Stomach (tissue), 9 donors: ENCODE data around the gene SORCS1. TPM values are rescaled to one million over a fixed set of nuclear protein-coding genes. Genes with fewer than 3 reads are reported as not detected.

Experiments used
- DNase-seq, 2 donors: peaks; one replicate each; pipeline versions ENCODE4 v3.0.0 to v3.0.0-alpha.2; 2013 to 2019
- H3K27ac ChIP-seq, 5 donors: fragments of 200-600 bp in 4 of 5; sonication (generic) in 4 of 5; one replicate each; pipeline ENCODE4 v1.5.1; 2013 to 2019; ENCODE audit warnings: mild to moderate bottlenecking in 1 of 5, moderate library complexity in 1 of 5
- H3K27me3 ChIP-seq, 3 donors: fragments of 200-600 bp; sonication (generic); one replicate each; pipeline ENCODE4 v1.5.1; 2017 to 2019; ENCODE audit warnings: mixed run types in 1 of 3
- H3K36me3 ChIP-seq, 4 donors: fragments of 200-600 bp; sonication (generic); 1 replicate in 3 of 4; 2 replicates in 1 of 4; pipeline ENCODE4 v1.5.1; 2016 to 2019
- H3K4me1 ChIP-seq, 4 donors: fragments of 200-600 bp; sonication (generic); one replicate each; pipeline ENCODE4 v1.5.1; 2016 to 2019
- H3K4me3 ChIP-seq, 4 donors: fragments of 200-600 bp; sonication (generic) in 3 of 4; one replicate each; pipeline ENCODE4 v1.5.1; 2016 to 2019; ENCODE audit warnings: mild to moderate bottlenecking in 1 of 4
- H3K9me3 ChIP-seq, 4 donors: fragments of 200-600 bp; sonication (generic); one replicate each; pipeline ENCODE4 v1.5.1; 2016 to 2019
- EP300 ChIP-seq: sonication (generic); formaldehyde crosslinking; IDR thresholded peaks from one replicate; pipeline ENCODE4 v1.6.1; 2017; ENCODE audit warnings: antibody characterized with exemption
- POLR2A ChIP-seq, 4 donors: fragments of 450-650 bp; IDR thresholded peaks; one replicate each; pipeline ENCODE4 v1.6.1; 2016; ENCODE audit warnings: antibody characterized with exemption in 4 of 4, control low read depth in 2 of 4, mild to moderate bottlenecking in 1 of 4, moderate library complexity in 1 of 4
- POLR2AphosphoS5 ChIP-seq, 3 donors: sonication (generic); formaldehyde crosslinking; IDR thresholded peaks; one replicate each; pipeline ENCODE4 v1.6.1; 2016; ENCODE audit warnings: antibody characterized with exemption in 3 of 3
- WGBS, 5 donors: extraction: QIAGEN DNeasy Blood & Tissue Kit in 3 of 5; methylation state at CpG; one replicate each; pipeline versions ENCODE4 v1.1.5 to v1.1.7; 2013 to 2018; 5-methylcytosine and 5-hydroxymethylcytosine counted together
- intact Hi-C: fragments of 100-400 bp; cut with DNase I; formaldehyde crosslinking; loops from one replicate; pipeline ENCODE4 v1.15.1; 2023; ENCODE audit warnings: low total_unique reads
- polyA plus RNA-seq, 3 donors: library from polyadenylated mRNA; stranded (reverse); fragments of 200-250 nt; gene quantifications; one replicate each; pipeline ENCODE4 v1.2.3, GENCODE V29; 2013
- total RNA-seq, 5 donors: library from RNA; depleted of rRNA; stranded (reverse); fragments of >200 nt; gene quantifications; one replicate each; pipeline versions ENCODE4 v1.1.0 to v1.2.3, GENCODE V29; 2014 to 2016
- TF ChIP-seq, protein P1 (sequence below), 7 experiments: fragments of 450-650 bp in 4 of 7; fragments of 200-600 bp in 3 of 7; sonication (generic) in 3 of 7; IDR thresholded peaks; one replicate each; pipeline ENCODE4 v1.5.1; 2016 to 2019; ENCODE audit warnings: antibody characterized with exemption in 7 of 7, control low read depth in 2 of 7, mild to moderate bottlenecking in 1 of 7
- donor health status: healthy with polysubstance abuse.
- donor health status: Bipolar disorder and iron deficiency.
- donor health status: healthy.

SORCS1 gene
- total and polyA plus RNA-seq, 8 donors: 0.25 to 10.1 (median 0.69) TPM

DNA sequence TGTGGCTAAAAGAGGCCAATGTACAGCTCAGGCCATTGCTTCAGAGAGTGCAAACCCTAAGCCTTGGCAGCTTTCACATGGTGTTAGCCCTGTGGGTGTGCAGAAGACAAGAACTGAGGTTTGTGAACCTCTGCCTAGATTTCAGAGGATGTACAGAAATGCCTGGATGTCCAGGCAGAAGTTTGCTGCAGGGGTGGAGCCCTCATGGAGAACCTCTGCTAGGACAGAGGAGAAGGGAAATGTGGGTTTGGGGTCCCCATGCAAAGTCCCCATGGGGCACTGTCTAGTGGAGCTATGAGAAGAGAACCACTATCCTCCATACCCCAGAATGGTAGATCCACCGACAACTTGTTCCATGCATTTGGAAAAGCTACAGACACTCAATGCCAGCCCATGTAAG lies 12.4 kb downstream of the SORCS1 start:
- H3K4me1 ChIP-seq: no peaks in the 10 kb centered on the region
- TF ChIP-seq POLR2A (IDR thresholded peaks at IDR 0.05) (no peak), EP300 (no peak), POLR2AphosphoS5 (IDR thresholded peaks at IDR 0.05) (no peak)
- TF ChIP-seq, protein P1, sequence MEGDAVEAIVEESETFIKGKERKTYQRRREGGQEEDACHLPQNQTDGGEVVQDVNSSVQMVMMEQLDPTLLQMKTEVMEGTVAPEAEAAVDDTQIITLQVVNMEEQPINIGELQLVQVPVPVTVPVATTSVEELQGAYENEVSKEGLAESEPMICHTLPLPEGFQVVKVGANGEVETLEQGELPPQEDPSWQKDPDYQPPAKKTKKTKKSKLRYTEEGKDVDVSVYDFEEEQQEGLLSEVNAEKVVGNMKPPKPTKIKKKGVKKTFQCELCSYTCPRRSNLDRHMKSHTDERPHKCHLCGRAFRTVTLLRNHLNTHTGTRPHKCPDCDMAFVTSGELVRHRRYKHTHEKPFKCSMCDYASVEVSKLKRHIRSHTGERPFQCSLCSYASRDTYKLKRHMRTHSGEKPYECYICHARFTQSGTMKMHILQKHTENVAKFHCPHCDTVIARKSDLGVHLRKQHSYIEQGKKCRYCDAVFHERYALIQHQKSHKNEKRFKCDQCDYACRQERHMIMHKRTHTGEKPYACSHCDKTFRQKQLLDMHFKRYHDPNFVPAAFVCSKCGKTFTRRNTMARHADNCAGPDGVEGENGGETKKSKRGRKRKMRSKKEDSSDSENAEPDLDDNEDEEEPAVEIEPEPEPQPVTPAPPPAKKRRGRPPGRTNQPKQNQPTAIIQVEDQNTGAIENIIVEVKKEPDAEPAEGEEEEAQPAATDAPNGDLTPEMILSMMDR (IDR thresholded peaks at IDR 0.05): no peak
- 81 to 96% (median 90%) methylated on average over 1 of the region's 1 CpG for WGBS, 5 donors

DNA sequence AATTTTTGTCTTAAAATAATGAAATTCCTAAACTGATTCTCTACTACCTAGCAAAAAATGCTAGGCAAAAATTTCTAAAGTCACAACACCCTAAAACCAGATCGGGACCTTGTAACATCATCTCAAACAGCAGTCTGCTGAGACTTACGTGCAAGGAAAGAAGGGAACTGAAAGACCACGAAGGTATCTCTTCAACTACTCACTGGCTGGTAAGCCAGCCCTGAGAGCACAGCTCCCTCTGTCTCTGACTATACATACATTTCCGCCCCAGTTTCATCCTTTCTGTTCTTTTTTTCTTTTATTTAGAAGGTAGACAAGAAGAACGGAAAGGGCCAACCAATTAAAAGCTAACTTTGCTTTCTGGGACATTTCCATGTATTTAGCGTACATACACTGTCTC lies 15.6 kb downstream of the SORCS1 start:
- intact Hi-C loops: no loop called here
- Histone ChIP-seq H3K36me3 (no peaks in the 10 kb centered on the region), H3K9me3 (peaks cover 0 to 19% (median 10%) of the 10 kb centered on the region in 4 donors), H3K27ac (no peak overlapping the region), H3K4me1 (no peaks in the 10 kb centered on the region), H3K27me3 (no peaks in the 10 kb centered on the region), H3K4me3 (no peak overlapping the region)
- 81 to 93% (median 87%) methylated on average over 6 of the region's 6 CpGs for WGBS, 5 donors
- DNase-seq: no peak
- TF ChIP-seq EP300: no peak

More for the DNA sequence above, 12.4 kb downstream of the SORCS1 start:
- H3K36me3 ChIP-seq: no peaks in the 10 kb centered on the region
- no peak for DNase-seq
- no peaks in the 10 kb centered on the region for H3K27me3 ChIP-seq
- H3K27ac ChIP-seq: no peak overlapping the region
- peaks cover 0 to 19% (median 10%) of the 10 kb centered on the region in 4 donors for H3K9me3 ChIP-seq
- H3K4me3 ChIP-seq: no peak overlapping the region
- intact Hi-C loops: no loop called here

DNA sequence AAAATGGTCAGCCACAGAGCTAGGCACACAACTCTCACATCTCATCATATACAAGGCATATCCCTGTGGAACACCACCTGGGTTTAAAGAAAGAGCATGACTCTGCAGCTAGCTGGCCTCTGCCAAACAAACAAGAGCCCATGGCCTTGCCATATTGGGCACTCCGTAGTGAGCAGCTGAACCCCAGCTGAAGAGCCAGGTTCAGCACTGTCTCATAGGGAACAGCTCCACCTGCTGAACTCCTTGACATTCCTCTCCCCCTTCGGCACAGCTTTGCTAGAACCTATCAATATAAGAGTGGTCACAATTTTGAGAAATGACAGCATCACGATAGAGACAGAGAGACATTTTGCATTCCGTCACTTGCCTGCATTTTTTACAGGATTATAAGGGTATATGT lies 20.0 kb downstream of the SORCS1 start:
- Histone ChIP-seq H3K27ac (no peak overlapping the region), H3K4me1 (no peaks in the 10 kb centered on the region), H3K4me3 (no peak overlapping the region), H3K36me3 (no peaks in the 10 kb centered on the region), H3K27me3 (no peaks in the 10 kb centered on the region), H3K9me3 (no peaks in the 10 kb centered on the region)
- no peak for TF ChIP-seq EP300
- TF ChIP-seq, protein P1 (IDR thresholded peaks at IDR 0.05): no peak
- TF ChIP-seq POLR2A (IDR thresholded peaks at IDR 0.05): no peak
- no peak for TF ChIP-seq POLR2AphosphoS5 (IDR thresholded peaks at IDR 0.05)
- intact Hi-C loops: no loop called here
- 36 to 47% (median 39%) methylated on average over 4 of the region's 4 CpGs for WGBS, 5 donors
- DNase-seq: peak in 1 of 2 donors; percentile 45

DNA sequence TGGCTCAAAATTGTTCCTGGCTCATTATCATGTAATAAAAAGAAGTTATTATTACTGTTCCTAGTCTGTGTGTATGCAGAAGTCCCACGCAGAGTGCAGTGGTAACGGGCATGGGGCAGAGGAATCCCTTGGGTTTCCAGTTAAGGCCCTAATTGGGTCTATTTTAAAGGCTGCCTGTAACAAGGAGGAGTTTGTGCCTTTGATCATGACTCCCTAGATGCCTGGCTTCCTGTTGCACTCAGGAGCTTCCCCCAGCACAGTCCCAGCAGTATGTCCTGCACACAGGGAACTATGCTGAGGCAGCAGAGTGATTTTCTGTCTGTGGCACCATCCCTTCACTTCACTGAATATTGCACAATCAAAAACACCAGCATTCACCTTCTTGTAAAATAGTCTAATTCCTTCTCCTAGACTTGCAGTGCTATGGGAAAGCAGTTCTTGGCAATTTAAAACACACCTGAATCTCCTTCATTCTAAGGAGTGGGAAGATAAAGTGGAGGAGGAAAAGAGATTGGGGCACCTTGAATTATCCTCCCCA lies 22.9 kb downstream of the SORCS1 start:
- TF ChIP-seq EP300 (no peak), POLR2AphosphoS5 (IDR thresholded peaks at IDR 0.05) (no peak), POLR2A (IDR thresholded peaks at IDR 0.05) (no peak)
- TF ChIP-seq, protein P1 (IDR thresholded peaks at IDR 0.05): no peak
- no peak overlapping the region for H3K4me3 ChIP-seq
- intact Hi-C loops: no loop called here

DNA sequence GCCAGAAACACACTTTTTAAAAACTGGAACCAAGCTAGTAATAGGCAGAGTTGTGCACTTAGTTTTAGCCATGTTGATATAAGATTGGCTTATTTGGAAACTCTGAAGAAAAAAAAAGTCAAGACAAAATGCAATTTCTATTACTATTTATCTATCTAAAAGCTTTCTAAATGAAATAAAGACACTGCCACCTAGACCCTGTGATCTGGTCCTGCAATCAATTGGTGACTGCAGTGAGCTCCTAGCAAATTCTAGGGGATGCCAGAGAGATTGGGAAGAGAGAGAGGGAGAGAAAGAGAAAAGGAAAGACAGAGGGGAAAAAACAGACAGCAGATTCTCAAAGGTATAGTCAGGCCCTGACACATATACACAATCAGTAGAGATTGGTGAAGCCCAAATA lies 25.3 kb downstream of the SORCS1 start:
- Histone ChIP-seq H3K4me1 (no peaks in the 10 kb centered on the region), H3K36me3 (no peaks in the 10 kb centered on the region), H3K27me3 (no peaks in the 10 kb centered on the region), H3K9me3 (no peaks in the 10 kb centered on the region), H3K27ac (no peak overlapping the region), H3K4me3 (no peak overlapping the region)
- no peak for DNase-seq
- intact Hi-C loops: no loop called here
- TF ChIP-seq EP300 (no peak), POLR2A (IDR thresholded peaks at IDR 0.05) (no peak), POLR2AphosphoS5 (IDR thresholded peaks at IDR 0.05) (no peak)
- TF ChIP-seq, protein P1 (IDR thresholded peaks at IDR 0.05): no peak

More for the DNA sequence above, 22.9 kb downstream of the SORCS1 start:
- no peaks in the 10 kb centered on the region for H3K27me3 ChIP-seq
- H3K27ac ChIP-seq: no peak overlapping the region
- H3K9me3 ChIP-seq: no peaks in the 10 kb centered on the region
- 65 to 83% (median 71%) methylated on average over 2 of the region's 2 CpGs for WGBS, 5 donors
- H3K36me3 ChIP-seq: no peaks in the 10 kb centered on the region
- no peaks in the 10 kb centered on the region for H3K4me1 ChIP-seq
- no peak for DNase-seq
